T-helper 1 cell treated with Interleukin-12 subunit alpha and Interleukin-12 subunit beta and Interleukin-4 antibody, amounts not matched to agents 30 ng/mL and 1 ng/mL, for 36 hours (primary cell): ENCODE measurements around the gene TBC1D22A. TPM values are rescaled to one million over a fixed set of nuclear protein-coding genes. Genes with fewer than 3 reads are reported as not detected.

ENCODE experiments used
- intact Hi-C: fragments of 100-400 bp; cut with micrococcal nuclease; formaldehyde crosslinking; loops from one replicate; pipeline ENCODE4 v1.15.1; 2024
- total RNA-seq: library from RNA; stranded (reverse); gene quantifications from 2 replicates; pipeline ENCODE4 v1.2.3, GENCODE V29; 2022

Gene TBC1D22A
- total RNA-seq, 1 donor from 2014 or later: 39.3 TPM

GRCh38 chr22:46829941-46830715 is 67.7 kb downstream of the TBC1D22A start:
- intact Hi-C loops: no loop called here

GRCh38 chr22:46830841-46831240 is 68.4 kb downstream of the TBC1D22A start:
- intact Hi-C loops: no loop called here

GRCh38 chr22:46833228-46833627 is 70.8 kb downstream of the TBC1D22A start:
- intact Hi-C loops: no loop called here

- intact Hi-C loops: no loop called here
Observed at GRCh38 chr22:46834021-46834737, 71.7 kb downstream of the TBC1D22A start.

- intact Hi-C loops: no loop called here
Observed at GRCh38 chr22:46835288-46835687, 72.8 kb downstream of the TBC1D22A start.

- intact Hi-C loops: no loop called here
Observed at GRCh38 chr22:46835693-46836092, 73.2 kb downstream of the TBC1D22A start.

- intact Hi-C loops: no loop called here
Observed at GRCh38 chr22:46841522-46841921, 79.1 kb downstream of the TBC1D22A start.

- intact Hi-C loops: no loop called here
Observed at GRCh38 chr22:46842606-46843005, 80.2 kb downstream of the TBC1D22A start.

GRCh38 chr22:46843821-46844255 is 81.4 kb downstream of the TBC1D22A start:
- intact Hi-C loops: no loop called here

- intact Hi-C loops: no loop called here
Observed at GRCh38 chr22:46844606-46845210, 82.3 kb downstream of the TBC1D22A start.

- intact Hi-C loops: no loop called here
Observed at GRCh38 chr22:46845296-46846149, 83.1 kb downstream of the TBC1D22A start.

GRCh38 chr22:46846150-46846831 is 83.8 kb downstream of the TBC1D22A start:
- intact Hi-C loops: no loop called here

- intact Hi-C loops: no loop called here
Observed at GRCh38 chr22:46846832-46847355, 84.4 kb downstream of the TBC1D22A start.

GRCh38 chr22:46848197-46848596 is 85.7 kb downstream of the TBC1D22A start:
- intact Hi-C loops: no loop called here

- intact Hi-C loops: no loop called here
Observed at GRCh38 chr22:46849101-46849500, 86.7 kb downstream of the TBC1D22A start.

- intact Hi-C loops: no loop called here
Observed at GRCh38 chr22:46849951-46850350, 87.5 kb downstream of the TBC1D22A start.

- intact Hi-C loops: no loop called here
Observed at GRCh38 chr22:46851311-46851710, 88.9 kb downstream of the TBC1D22A start.

GRCh38 chr22:46851941-46852340 is 89.5 kb downstream of the TBC1D22A start:
- intact Hi-C loops: no loop called here

- intact Hi-C loops: no loop called here
Observed at GRCh38 chr22:46852771-46853170, 90.3 kb downstream of the TBC1D22A start.

- intact Hi-C loops: no loop called here
Observed at GRCh38 chr22:46853191-46853590, 90.7 kb downstream of the TBC1D22A start.
